AG04450 (cell line): ENCODE data around the gene TRPM2. TPM values are rescaled to one million over a fixed set of nuclear protein-coding genes. Genes with fewer than 3 reads are reported as not detected.

ENCODE experiments used
- CTCF ChIA-PET: fragments of 300-600, 350-600 bp; formaldehyde crosslinking; extraction: SDS; loops from one replicate; lab custom pipeline; 2022; ENCODE audit warnings: antibody characterized with exemption, inconsistent platforms; lab: Charles Lee
- POLR2A ChIA-PET: fragments of 350-600 bp; formaldehyde crosslinking; extraction: SDS; loops from one replicate; lab custom pipeline; 2021; ENCODE audit warnings: antibody characterized with exemption, inconsistent platforms; lab: Yijun Ruan, JAX
- DNase-seq: peaks from one replicate; pipeline ENCODE4 v3.0.0-alpha.2; 2011; ENCODE audit warnings: low read depth, low spot score
- H3K27ac ChIP-seq: one replicate; pipeline ENCODE4 v1.5.1; 2012; ENCODE audit warnings: low read depth, low read length, control low read depth
- H3K27me3 ChIP-seq: one replicate; pipeline ENCODE4 v1.6.0; 2012; ENCODE audit warnings: low read length; ENCODE audit not compliant: control insufficient read depth, insufficient read depth
- H3K4me3 ChIP-seq: 2 replicates; pipeline ENCODE4 v1.5.1; 2011; ENCODE audit warnings: mild to moderate bottlenecking, low read depth, low read length, control low read depth
- H3K9me3 ChIP-seq: 2 replicates; pipeline ENCODE4 v1.5.1; 2012; ENCODE audit warnings: low read length; ENCODE audit not compliant: control insufficient read depth, insufficient read depth
- polyA plus RNA-seq: library from polyadenylated mRNA; depleted of rRNA; stranded (reverse); fragments of >200 nt; gene quantifications from 2 replicates; pipeline ENCODE4 v1.2.3, GENCODE V29; 2011
- TF ChIP-seq, protein P1 (sequence below): IDR thresholded peaks from 2 replicates; pipeline ENCODE4 v1.5.1; 2011; ENCODE audit warnings: low read depth, low read length, control low read depth, inconsistent platforms

TRPM2 gene
- polyA plus RNA-seq, 1 experiment, result not detected

DNA sequence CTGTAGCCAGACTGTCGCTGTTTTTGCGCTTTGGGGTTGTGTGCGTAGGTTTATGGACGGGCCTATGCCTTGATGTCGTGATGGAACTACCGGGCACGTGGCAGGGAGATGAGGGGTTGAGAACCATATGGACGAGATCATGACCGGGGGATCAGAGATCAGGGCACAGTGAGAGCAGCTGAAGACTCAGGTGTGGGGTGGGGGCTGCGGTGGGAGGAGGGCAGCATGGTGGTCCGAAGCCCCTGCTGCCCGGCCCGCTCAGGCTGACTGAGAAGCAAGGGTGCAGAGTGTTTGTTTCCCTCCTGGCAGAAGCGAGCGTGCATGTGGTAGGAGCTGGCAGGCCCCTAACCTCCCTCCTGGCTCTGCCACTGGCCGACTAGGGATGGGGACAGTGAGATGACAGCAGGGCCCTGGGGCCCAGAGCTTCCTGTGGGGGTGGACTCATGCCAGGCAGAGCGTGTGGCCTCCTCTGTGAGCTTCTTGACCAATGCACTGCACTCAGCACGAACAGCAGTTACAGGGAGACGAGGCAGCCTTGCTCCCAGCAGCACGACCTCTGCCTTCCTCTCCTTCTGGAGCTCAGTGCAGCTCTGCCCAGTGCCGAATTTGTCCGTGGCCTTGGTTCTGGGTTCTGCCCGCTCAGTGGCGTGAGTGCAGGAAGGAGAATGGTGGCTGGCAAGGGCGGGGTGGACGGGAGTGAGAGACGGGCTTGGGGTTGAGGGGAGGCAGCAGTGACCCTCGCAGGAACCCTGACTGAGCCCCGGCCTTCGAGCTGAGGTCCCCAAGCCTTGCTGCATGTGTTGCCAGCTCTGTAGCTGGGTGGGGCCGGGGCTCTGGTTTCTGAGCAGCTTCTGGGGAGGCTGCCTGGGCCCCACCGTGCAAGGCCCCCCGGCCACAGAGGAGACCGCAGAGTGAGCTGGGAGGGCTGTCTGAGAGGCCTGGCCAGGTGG is 79.7 kb downstream of the TRPM2 start:
- Histone ChIP-seq H3K27ac (no peak overlapping the region), H3K9me3 (peaks cover 66% of the 10 kb centered on the region), H3K27me3 (no peaks in the 10 kb centered on the region), H3K4me3 (no peak overlapping the region)
- TF ChIP-seq, protein P1, sequence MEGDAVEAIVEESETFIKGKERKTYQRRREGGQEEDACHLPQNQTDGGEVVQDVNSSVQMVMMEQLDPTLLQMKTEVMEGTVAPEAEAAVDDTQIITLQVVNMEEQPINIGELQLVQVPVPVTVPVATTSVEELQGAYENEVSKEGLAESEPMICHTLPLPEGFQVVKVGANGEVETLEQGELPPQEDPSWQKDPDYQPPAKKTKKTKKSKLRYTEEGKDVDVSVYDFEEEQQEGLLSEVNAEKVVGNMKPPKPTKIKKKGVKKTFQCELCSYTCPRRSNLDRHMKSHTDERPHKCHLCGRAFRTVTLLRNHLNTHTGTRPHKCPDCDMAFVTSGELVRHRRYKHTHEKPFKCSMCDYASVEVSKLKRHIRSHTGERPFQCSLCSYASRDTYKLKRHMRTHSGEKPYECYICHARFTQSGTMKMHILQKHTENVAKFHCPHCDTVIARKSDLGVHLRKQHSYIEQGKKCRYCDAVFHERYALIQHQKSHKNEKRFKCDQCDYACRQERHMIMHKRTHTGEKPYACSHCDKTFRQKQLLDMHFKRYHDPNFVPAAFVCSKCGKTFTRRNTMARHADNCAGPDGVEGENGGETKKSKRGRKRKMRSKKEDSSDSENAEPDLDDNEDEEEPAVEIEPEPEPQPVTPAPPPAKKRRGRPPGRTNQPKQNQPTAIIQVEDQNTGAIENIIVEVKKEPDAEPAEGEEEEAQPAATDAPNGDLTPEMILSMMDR, result no peak
- no peak for DNase-seq
- CTCF ChIA-PET, result no interaction called here
- POLR2A ChIA-PET, result no interaction called here

DNA sequence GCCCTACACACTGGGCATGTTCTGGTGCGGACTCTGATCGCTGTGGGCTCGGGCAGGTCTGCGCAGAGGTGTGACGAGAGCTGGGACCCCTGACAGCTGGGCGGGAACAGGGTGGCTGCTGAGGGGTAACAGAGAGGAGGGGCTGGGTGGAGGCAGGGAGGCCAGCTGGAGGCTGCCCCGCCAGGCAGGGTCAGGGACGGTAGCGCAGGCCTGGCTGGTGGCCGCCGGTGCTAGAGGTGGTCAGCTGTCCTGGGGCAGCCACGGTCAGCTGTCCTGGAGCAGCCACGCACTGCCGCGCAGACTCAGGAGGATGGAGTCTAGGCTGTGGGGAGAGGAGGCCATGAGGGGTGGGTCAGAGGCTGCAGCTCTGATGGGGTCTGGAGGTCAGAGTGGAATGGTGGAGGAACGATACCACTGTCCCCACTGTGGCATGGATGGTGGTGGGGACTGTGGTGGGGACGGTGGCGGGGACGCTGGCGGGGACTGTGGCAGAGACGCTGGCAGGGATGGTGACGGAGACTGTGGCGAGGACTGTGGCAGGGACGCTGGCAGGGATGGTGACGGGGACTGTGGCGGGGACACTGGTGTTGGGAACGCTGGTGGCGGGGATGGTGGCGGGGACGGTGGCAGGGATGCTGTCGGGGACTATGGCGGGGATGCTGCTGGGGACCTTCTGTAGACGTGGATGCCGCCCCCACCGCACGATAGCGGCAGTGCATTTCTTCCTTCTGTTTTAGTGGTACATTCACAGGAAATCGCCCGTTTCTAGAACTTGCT is 80.6 kb downstream of the TRPM2 start:
- no peak for DNase-seq
- CTCF ChIA-PET, result no interaction called here
- H3K27ac ChIP-seq, result no peak overlapping the region
- peaks cover 68% of the 10 kb centered on the region for H3K9me3 ChIP-seq
- POLR2A ChIA-PET, result no interaction called here
- H3K4me3 ChIP-seq, result no peak overlapping the region
- TF ChIP-seq, protein P1, result no peak
- no peaks in the 10 kb centered on the region for H3K27me3 ChIP-seq

DNA sequence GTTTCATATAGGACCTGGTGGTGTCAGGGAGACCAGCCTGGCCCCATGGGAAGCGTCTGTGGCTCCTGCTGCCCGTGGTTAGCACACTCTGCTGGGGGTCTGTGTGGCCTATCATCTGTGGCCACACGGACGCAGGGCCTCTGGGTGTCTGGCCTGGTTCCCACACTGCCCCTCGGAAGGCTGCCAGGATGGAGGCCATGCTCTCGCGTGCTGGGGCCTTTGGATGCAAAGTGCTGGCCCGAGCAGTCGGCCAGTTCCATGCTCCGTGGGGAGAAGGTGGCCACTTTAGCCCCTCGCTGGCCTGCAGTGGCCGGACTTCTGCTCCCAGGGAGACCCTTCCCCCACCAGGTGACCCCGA is 81.1 kb downstream of the TRPM2 start:
- Histone ChIP-seq H3K9me3 (peaks cover 74% of the 10 kb centered on the region), H3K27me3 (no peaks in the 10 kb centered on the region), H3K4me3 (no peak overlapping the region), H3K27ac (no peak overlapping the region)
- no peak for DNase-seq
- ChIA-PET CTCF (no interaction called here), POLR2A (no interaction called here)
- TF ChIP-seq, protein P1, result no peak

DNA sequence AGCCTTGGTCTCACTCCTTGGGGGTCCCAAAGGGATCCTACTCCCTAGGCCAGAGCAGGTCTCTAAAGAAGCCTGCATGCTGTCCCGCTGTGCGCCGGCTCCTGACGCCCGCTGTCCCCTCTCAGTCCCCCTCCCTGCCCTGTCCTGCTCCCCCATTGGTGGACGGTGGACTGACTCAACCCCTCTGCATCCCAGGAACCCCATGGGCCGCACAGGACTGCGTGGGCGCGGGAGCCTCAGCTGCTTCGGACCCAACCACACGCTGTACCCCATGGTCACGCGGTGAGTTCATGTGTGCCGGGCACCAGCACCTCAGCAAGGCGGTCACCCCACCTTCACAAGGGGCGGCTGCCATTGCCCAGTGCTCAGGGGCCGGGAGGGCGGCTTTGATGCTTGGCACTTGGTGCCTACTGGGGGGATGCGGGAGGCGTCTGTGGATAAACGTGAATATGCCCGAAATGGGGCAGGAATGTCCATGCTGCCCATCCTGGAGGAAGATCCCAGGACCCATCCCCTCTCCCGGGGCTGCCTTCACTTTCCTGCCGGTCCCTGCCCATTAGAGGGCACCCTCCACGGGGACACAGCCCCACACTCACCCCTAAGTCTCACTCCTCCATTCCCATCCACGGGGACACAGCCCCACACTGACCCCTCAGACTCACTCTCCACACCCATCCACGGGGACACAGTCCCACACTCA is 81.7 kb downstream of the TRPM2 start:
- no peak overlapping the region for H3K27ac ChIP-seq
- peaks cover 77% of the 10 kb centered on the region for H3K9me3 ChIP-seq
- TF ChIP-seq, protein P1, result no peak
- H3K4me3 ChIP-seq, result no peak overlapping the region
- DNase-seq, result no peak
- no peaks in the 10 kb centered on the region for H3K27me3 ChIP-seq
- CTCF ChIA-PET, result no interaction called here
- POLR2A ChIA-PET, result no interaction called here
